Panc1 (cell line): ENCODE results near the gene TRDN.

ENCODE experiments used
- CTCF ChIP-seq: fragments of 450-650 bp; IDR thresholded peaks from 2 replicates; pipeline ENCODE4 v1.5.1; 2017; ENCODE audit warnings: mild to moderate bottlenecking
- POLR2AphosphoS5 ChIP-seq: IDR thresholded peaks from 2 replicates; pipeline ENCODE4 v1.6.1; 2012; ENCODE audit warnings: mild to moderate bottlenecking, low read depth, low read length, moderate library complexity
- REST ChIP-seq, 2 experiments: IDR thresholded peaks; 2 replicates each; pipeline ENCODE4 v1.6.1; 2011 to 2012; ENCODE audit warnings: low read depth in 2 of 2, control low read depth in 1 of 2, low read length in 1 of 2, mild to moderate bottlenecking in 1 of 2, moderate library complexity in 1 of 2; ENCODE audit not compliant: insufficient read depth in 1 of 2
- SIN3A ChIP-seq: IDR thresholded peaks from 2 replicates; pipeline ENCODE4 v1.6.1; 2012; ENCODE audit warnings: low read depth, mild to moderate bottlenecking, low read length, moderate library complexity, borderline replicate concordance; ENCODE audit not compliant: insufficient read depth
- TCF7L2 ChIP-seq: IDR thresholded peaks from 2 replicates; pipeline ENCODE4 v1.6.1; 2011; ENCODE audit warnings: mild to moderate bottlenecking, low read depth, low read length, inconsistent platforms

GRCh38 chr6:123360359-123360758 lies 276.4 kb downstream of the TRDN start:
- TF ChIP-seq CTCF (no peak), POLR2AphosphoS5 (no peak), SIN3A (no peak), REST (IDR thresholded peaks at IDR 0.05; ENCODE audit: insufficient read depth in 1 of 2, low read depth in 2 of 2, low read length in 1 of 2) (no peak), TCF7L2 (no peak)
